Peyer's patch (tissue), 4 donors: ENCODE data around the gene IGF2BP2.

ENCODE experiments used
- POLR2A ChIP-seq, 2 donors: fragments of 450-650 bp; IDR thresholded peaks; one replicate each; pipeline ENCODE4 v1.5.1; 2017; ENCODE audit warnings: antibody characterized with exemption in 2 of 2, mild to moderate bottlenecking in 2 of 2, moderate library complexity in 2 of 2
- TF ChIP-seq, protein P1 (sequence below), 6 experiments: fragments of 450-650 bp in 4 of 6; fragments of 200-600 bp in 2 of 6; sonication (generic) in 1 of 6; IDR thresholded peaks; one replicate each; pipeline ENCODE4 v1.5.1; 2017 to 2019; ENCODE audit warnings: antibody characterized with exemption in 6 of 6, mild to moderate bottlenecking in 3 of 6, moderate library complexity in 1 of 6

DNA sequence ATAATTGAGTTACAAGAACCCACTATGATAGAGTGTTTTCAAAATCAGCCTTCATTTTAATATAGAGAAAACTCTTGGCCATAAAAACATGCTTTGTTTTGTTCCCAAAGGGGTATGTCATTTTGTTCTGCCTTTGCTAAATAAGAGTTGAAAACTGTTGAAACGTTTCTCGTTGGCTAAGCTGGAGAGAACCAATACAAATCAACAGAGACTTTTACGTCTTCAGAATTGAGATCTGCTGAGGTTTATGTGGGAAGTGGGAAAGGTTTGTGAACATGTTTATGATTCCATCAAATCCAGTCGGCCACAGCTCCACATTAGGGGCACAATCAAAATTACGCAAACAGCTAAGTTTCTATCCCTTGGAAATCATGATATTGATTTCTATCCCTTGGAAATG lies 102.0 kb downstream of the IGF2BP2 start:
- TF ChIP-seq, protein P1, sequence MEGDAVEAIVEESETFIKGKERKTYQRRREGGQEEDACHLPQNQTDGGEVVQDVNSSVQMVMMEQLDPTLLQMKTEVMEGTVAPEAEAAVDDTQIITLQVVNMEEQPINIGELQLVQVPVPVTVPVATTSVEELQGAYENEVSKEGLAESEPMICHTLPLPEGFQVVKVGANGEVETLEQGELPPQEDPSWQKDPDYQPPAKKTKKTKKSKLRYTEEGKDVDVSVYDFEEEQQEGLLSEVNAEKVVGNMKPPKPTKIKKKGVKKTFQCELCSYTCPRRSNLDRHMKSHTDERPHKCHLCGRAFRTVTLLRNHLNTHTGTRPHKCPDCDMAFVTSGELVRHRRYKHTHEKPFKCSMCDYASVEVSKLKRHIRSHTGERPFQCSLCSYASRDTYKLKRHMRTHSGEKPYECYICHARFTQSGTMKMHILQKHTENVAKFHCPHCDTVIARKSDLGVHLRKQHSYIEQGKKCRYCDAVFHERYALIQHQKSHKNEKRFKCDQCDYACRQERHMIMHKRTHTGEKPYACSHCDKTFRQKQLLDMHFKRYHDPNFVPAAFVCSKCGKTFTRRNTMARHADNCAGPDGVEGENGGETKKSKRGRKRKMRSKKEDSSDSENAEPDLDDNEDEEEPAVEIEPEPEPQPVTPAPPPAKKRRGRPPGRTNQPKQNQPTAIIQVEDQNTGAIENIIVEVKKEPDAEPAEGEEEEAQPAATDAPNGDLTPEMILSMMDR (IDR thresholded peaks at IDR 0.05) = no peak
- no peak for TF ChIP-seq POLR2A (IDR thresholded peaks at IDR 0.05)
